Mesothelial cell of epicardium (in vitro differentiated cells): ENCODE data around the gene POTEB3. TPM values are rescaled to one million over a fixed set of nuclear protein-coding genes. Genes with fewer than 3 reads are reported as not detected.
"Not testable (repeated sequence)": the region's sequence is repeated elsewhere in the genome, so short reads cannot be mapped to it uniquely, and the experiment has no call there.

ENCODE experiments used
- DNase-seq, 2 experiments: peaks; one replicate each; pipeline ENCODE4 v3.0.0; 2021; ENCODE audit warnings: low spot score in 2 of 2; ENCODE audit not compliant: unreplicated experiment in 2 of 2
- H3K27ac Mint-ChIP-seq: 2 replicates; pipeline ENCODE4 v1.8.0; 2021; ENCODE audit warnings: mixed read lengths
- H3K27me3 Mint-ChIP-seq: 2 replicates; pipeline ENCODE4 v1.8.0; 2021; ENCODE audit warnings: low read depth, mixed read lengths
- H3K36me3 Mint-ChIP-seq: 2 replicates; pipeline ENCODE4 v1.8.0; 2021; ENCODE audit warnings: mixed read lengths
- H3K4me1 Mint-ChIP-seq: 2 replicates; pipeline ENCODE4 v1.8.0; 2021; ENCODE audit warnings: mixed read lengths
- H3K4me3 Mint-ChIP-seq: 2 replicates; pipeline ENCODE4 v1.8.0; 2021; ENCODE audit warnings: mild to moderate bottlenecking, moderate library complexity, mixed read lengths
- H3K9me3 Mint-ChIP-seq: 2 replicates; pipeline ENCODE4 v1.8.0; 2021; ENCODE audit warnings: mixed read lengths
- total RNA-seq: library from RNA; stranded (reverse); gene quantifications from 3 replicates; pipeline ENCODE4 v1.2.1, GENCODE V29; 2021

POTEB3 gene
- total RNA-seq: not detected in 3 replicates

DNA sequence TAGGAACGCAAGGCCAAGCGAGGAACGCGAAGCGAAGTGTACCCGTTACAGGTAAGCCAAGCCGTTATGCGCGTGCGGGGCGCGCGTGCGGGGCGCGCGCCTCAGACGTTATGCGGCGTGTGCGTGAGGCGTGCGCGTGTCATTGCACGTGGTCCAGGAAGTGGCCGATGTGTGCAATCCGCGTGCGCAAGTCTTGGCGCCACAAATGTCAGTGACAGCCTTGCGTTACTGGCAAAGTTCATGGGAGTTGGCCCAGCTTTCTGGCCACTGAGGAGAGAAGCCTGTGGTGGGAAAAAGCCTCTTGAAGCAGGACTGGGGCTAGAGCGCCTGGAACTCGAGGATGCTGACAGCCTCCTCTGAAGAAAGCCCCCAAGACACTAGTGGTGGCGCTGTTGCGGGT, at the start of gene POTEB3:
TSS of gene POTEB3 (minus strand) at position 101 of the 400 bp plus-strand sequence. CDS start 488 bp downstream, outside the sequence.
- not testable (repeated sequence) for H3K9me3 Mint-ChIP-seq, H3K27me3 Mint-ChIP-seq, H3K4me1 Mint-ChIP-seq, H3K27ac Mint-ChIP-seq, H3K36me3 Mint-ChIP-seq, DNase-seq, H3K4me3 Mint-ChIP-seq

DNA sequence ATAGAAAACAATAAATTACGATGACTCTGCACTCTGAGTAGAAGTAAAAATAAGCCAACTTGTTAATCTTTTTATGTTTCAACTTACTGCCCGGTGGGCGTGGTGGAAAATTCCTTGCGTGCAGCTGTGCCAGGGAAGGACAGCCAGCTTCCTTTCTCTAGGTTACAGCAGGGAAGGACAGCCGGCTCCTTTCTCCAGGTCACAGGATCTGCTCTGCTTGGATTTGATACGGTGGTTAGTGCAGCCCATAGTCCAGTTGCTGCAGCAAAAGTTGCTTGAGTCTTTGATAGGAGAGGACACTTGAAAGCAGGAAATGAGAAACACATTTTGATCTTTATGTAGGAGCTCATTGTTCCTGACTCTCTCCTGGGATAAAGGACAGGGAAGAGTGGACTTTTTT, 13.4 kb upstream of the POTEB3 start:
- H3K4me1 Mint-ChIP-seq, DNase-seq, H3K36me3 Mint-ChIP-seq, H3K27ac Mint-ChIP-seq, H3K4me3 Mint-ChIP-seq, H3K27me3 Mint-ChIP-seq, H3K9me3 Mint-ChIP-seq: not testable (repeated sequence)

DNA sequence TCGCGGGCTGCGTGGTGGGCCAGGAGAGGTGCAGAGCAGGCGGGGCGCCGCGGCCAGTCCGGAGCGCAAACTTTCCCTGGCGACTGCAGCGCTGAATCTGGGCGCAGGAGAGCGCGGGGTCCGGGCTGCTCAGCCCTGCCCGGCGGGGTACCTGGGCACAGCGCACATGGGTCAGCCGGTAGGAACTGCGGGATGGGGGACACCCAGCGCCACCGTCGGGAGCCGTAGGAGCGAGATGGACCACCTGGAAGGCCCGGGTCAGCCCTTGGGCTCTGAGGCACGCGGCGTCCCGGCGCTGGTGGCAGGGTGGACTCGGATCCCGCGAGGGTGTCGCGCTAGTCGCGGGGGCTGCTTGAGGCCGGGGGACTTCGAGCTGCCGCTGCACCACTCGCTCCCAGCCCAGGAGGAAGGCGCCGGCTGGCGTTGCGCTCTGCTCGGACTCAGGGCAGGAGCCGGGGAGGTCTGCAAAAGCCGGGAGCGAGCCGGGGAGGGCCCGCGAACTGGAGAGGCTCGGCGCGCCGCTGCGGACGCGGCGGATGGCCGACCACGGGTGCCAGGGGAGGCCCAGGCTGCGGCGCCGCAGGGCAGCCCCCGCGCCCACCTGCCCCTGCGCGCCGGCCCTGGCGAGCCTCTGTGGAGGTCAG, 11.7 kb upstream of the POTEB3 start:
- not testable (repeated sequence) for H3K27me3 Mint-ChIP-seq, H3K27ac Mint-ChIP-seq, DNase-seq, H3K4me1 Mint-ChIP-seq, H3K4me3 Mint-ChIP-seq, H3K9me3 Mint-ChIP-seq, H3K36me3 Mint-ChIP-seq

DNA sequence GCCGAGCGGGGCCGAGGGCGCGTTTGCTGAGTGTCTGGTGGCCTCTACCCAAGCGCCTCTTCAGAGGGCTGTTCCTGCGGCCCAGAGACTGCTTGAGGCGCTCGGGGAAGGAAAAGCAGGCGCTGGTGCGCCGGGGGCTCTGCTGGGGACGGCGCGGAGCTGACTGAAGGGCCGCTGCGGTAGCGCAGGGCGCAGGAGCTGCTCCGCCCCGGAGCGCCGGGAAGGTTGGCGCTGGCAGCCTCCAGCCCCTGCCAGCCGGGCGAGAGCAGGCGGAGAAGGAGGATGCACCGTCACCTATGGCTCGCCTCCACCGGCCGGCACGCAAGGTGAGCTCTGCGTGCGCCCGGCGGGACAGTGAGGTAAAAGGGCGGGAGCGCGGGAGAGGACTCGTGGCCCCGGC, 11.2 kb upstream of the POTEB3 start:
- H3K27me3 Mint-ChIP-seq, H3K36me3 Mint-ChIP-seq, H3K9me3 Mint-ChIP-seq, H3K27ac Mint-ChIP-seq, DNase-seq, H3K4me3 Mint-ChIP-seq, H3K4me1 Mint-ChIP-seq: not testable (repeated sequence)

DNA sequence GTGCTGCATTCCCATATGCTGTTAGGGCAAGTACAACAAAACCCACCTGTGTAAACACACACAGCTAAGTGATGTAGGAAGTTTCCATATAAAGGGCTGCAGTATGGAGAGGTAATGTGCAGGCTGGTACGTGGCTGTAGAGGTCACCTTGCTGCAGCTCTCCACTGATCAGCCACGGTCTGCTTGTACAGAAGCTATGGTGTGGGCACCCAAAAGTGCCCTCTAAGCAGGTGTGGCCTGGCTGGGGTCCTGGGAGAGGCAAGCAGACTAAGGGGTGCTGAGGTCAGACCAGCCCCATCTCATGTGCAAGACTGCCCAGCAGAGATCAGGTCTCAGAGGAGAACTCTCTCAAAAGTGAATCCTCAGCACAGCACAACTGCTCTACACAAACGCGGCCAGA, 32.9 kb downstream of the POTEB3 start:
- H3K4me1 Mint-ChIP-seq, H3K27me3 Mint-ChIP-seq, H3K9me3 Mint-ChIP-seq, H3K36me3 Mint-ChIP-seq, DNase-seq, H3K27ac Mint-ChIP-seq, H3K4me3 Mint-ChIP-seq: not testable (repeated sequence)

DNA sequence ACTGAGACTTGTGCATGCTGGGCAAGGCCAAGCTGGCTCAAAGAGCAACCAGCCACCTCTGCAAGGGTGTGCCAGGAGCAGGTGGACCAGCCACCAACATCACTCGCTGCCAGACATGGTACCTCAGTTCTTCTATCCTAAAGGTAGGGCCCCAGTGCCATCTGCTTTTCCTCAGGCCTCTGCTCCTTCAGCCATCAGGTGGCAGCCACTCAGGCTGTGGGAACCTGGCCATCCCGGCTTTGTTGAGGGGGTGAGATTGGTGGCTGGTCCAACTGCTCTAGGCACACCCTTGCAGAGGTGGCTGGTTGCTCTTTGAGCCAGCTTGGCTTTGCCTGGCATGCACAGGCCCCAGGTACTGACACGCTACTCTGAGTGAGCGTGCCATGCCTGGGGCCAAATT, 38.8 kb downstream of the POTEB3 start:
- H3K36me3 Mint-ChIP-seq, H3K27ac Mint-ChIP-seq, DNase-seq, H3K4me1 Mint-ChIP-seq, H3K27me3 Mint-ChIP-seq, H3K4me3 Mint-ChIP-seq, H3K9me3 Mint-ChIP-seq: not testable (repeated sequence)

DNA sequence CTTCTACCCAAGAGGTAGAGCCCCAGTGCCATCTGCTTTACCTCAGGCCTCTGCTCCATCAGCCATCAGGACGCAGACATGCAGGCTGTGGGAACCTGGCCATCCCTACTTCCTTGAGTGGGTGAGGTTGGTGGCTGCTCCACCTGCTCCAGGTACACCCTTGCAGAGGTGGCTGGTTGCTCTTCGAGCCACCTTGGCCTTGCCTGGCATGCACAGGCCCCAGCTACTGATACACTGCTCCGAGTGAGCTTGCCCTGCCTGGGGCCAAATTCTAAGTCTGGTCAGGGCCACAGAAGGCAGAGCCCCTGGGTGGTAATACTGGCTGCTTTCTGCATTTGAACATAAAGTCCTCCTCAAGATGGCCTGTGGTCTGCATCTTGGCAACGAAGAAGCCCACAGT, 41.2 kb downstream of the POTEB3 start:
- not testable (repeated sequence) for DNase-seq, H3K9me3 Mint-ChIP-seq, H3K27me3 Mint-ChIP-seq, H3K36me3 Mint-ChIP-seq, H3K27ac Mint-ChIP-seq, H3K4me1 Mint-ChIP-seq, H3K4me3 Mint-ChIP-seq

DNA sequence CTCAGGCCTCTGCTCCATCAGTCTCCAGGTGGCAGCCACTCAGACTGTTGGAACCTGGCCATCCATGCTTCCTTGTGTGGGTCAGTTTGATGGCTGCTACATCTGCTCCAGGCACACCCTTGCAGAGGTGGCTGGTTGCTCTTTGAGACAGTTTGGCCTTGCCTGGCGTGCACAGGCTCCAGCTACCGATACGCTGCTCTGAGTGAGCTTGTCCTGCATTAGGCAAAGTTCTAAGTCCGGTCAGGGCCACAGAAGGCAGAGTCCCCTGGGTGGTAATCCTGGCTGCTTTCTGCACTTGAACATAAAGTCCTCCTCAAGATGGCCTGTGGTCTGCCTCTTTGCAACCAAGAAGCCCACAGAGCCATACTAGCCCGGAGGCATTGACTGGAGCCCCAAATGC, 41.8 kb downstream of the POTEB3 start:
- DNase-seq, H3K9me3 Mint-ChIP-seq, H3K27me3 Mint-ChIP-seq, H3K36me3 Mint-ChIP-seq, H3K4me1 Mint-ChIP-seq, H3K27ac Mint-ChIP-seq, H3K4me3 Mint-ChIP-seq: not testable (repeated sequence)

DNA sequence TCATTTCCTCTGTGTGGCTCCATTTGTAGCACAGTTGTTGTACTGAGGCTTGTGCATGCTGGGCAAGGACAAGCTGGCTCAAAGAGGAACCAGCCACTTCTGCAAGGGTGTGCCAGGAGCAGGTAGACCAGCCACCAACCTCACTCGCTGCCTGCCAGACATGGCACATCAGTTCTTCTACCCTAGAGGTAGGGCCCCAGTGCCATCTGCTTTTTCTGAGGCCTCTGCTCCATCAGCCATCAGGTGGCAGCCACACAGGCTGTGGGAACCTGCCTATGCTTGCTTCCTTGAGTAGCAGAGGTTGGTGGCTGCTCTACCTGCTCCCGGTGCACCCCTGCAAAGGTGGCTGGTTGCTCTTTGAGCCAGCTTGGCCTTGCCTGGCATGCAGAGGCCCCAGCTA, 42.6 kb downstream of the POTEB3 start:
- H3K36me3 Mint-ChIP-seq, H3K27me3 Mint-ChIP-seq, H3K4me1 Mint-ChIP-seq, DNase-seq, H3K9me3 Mint-ChIP-seq, H3K27ac Mint-ChIP-seq, H3K4me3 Mint-ChIP-seq: not testable (repeated sequence)

DNA sequence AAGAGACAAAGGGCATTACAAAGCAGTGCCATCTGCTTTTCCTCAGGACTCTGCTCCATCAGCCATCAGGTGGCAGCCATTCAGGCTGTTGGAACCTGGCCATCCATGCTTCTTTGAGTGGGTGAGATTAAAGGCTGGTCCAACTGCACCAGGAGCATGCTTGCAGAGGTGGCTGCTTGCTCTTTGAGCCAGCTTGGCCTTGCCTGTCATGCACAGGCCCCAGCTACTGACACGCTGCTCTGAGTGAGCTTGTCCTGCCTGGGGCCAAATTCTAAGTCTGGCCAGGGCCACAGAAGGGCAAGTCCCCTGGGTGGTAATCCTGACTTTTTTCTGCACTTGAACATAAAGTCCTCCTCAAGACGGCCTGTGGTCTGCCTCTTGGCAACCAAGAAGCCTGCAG, 43.1 kb downstream of the POTEB3 start:
- H3K4me3 Mint-ChIP-seq, H3K36me3 Mint-ChIP-seq, H3K27me3 Mint-ChIP-seq, DNase-seq, H3K9me3 Mint-ChIP-seq, H3K4me1 Mint-ChIP-seq, H3K27ac Mint-ChIP-seq: not testable (repeated sequence)

DNA sequence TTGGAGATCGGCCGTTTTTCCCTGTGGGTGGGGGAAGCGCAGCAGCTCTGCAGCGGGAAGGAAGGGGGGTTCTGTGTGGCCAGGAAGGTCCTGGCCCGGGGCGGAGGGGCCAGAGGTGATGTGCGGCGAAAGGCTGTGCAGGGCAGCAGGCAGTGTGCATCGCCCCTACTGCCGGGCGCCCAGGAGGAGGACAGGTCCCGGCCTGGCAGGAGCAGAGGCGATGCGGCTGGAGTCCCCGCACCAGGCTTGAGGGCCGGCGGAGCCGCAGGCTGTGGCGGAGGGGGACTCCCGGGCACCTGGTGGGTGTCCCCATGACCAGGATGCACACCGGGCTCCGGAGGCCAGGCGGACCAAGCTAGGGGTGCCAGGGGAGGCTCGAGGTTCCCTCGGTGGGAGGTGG, 54.3 kb downstream of the POTEB3 start:
- not testable (repeated sequence) for H3K4me3 Mint-ChIP-seq, H3K27me3 Mint-ChIP-seq, H3K9me3 Mint-ChIP-seq, H3K27ac Mint-ChIP-seq, H3K36me3 Mint-ChIP-seq, H3K4me1 Mint-ChIP-seq, DNase-seq

DNA sequence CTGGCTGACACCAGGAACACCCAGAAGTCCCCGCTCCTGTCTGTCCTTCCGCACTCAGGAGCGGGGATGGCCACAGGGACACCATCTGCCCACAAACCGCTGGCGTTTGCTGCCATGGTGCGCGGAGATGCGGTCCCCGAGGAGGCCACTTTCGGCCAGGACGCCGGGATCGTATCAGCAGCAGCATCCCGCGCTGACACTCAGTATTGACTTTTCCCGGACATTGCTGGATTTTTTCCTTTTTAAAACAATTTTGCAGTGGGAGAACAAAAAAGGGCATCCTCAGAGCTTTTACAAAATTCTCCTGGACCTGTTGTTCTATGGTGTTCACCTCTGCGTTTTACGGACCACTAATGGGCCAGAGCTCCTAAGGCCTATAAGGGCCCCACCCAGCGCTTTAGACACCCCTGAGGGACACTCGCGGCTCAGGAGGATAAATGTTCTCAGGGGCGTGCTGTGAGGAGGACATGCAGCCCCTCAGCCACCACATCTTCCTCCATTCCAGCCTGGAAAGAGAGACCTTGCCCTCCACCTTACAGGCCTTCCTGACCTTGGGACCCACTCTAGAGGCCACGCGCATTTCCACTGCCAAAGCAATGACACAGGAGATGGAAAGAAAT, 56.3 kb downstream of the POTEB3 start:
- DNase-seq, H3K27ac Mint-ChIP-seq, H3K36me3 Mint-ChIP-seq, H3K27me3 Mint-ChIP-seq, H3K4me3 Mint-ChIP-seq, H3K4me1 Mint-ChIP-seq, H3K9me3 Mint-ChIP-seq: not testable (repeated sequence)

DNA sequence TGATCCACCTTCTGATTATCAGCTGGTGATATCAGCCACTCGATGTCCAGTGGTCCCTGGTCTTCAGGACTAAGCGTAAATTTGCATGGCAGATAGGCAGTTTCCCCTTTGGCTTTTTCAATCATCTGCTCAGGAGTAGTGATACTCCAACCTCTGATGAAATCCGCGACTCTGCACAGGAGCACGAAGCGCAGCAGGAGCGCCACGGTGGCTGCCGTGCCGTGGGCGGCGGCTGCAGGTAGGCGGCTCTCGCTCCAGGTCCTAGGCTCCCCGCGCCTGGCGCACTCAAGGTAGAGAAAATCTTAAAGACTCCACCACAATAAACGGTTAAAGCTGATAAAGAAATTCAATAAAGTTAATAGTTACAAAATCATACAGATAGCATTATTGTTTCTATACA, 66.6 kb downstream of the POTEB3 start:
- H3K27ac Mint-ChIP-seq, H3K36me3 Mint-ChIP-seq, H3K4me1 Mint-ChIP-seq, H3K27me3 Mint-ChIP-seq, H3K9me3 Mint-ChIP-seq, DNase-seq, H3K4me3 Mint-ChIP-seq: not testable (repeated sequence)

DNA sequence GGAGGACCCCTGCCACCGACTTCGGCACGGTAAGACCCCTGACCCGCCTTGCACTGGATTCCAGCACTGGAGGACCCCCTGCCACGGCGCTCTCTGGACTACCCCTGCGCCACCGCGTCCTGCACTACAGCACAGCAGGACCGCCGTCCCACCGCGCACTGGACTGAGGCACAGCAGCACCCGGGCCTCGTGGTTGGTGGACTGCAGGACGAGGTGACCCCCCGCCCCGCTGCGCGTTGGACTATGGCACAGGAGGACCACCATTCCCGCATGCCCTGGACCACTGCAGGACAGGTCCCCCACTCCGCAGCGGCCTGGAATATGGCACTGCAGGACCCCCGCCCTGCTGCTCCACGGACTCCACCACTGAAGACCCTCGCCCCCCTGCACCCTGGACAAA, 71.1 kb downstream of the POTEB3 start:
- not testable (repeated sequence) for H3K4me3 Mint-ChIP-seq, H3K4me1 Mint-ChIP-seq, H3K9me3 Mint-ChIP-seq, DNase-seq, H3K36me3 Mint-ChIP-seq, H3K27me3 Mint-ChIP-seq, H3K27ac Mint-ChIP-seq

DNA sequence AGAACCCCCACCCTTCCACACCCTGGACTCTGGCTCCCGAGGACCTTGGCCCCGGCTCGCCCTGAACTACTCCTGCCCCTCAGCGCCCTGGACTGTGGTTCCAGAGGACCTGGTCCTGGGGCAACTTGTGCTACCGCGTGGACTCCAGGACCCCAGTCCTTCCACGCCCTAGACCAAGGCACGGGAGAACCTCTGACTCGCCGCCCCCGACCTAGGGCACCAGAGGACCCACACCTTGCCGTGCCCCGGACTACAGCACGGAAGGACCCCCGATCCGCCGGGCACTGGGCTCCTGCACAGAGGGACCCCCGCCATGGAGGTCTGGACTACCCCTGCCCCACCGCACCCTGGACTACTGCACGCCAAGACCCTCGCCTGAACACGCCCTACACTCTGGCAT, 71.7 kb downstream of the POTEB3 start:
- not testable (repeated sequence) for H3K4me1 Mint-ChIP-seq, H3K36me3 Mint-ChIP-seq, H3K9me3 Mint-ChIP-seq, H3K27ac Mint-ChIP-seq, H3K27me3 Mint-ChIP-seq, H3K4me3 Mint-ChIP-seq
- DNase-seq: peak in 1 of 2 experiments; percentile 10
